Right ventricle myocardium inferior (tissue), 1 donor: ENCODE data around the gene LSM3. TPM values are rescaled to one million over a fixed set of nuclear protein-coding genes. Genes with fewer than 3 reads are reported as not detected.

Experiments used
- ATAC-seq: fragments of 200-7000 bp; cut with Tn5 transposase; one replicate; pipeline ENCODE4 v1.9.1; 2020; ENCODE audit warnings: mild to moderate bottlenecking, moderate library complexity
- DNase-seq: peaks from one replicate; pipeline ENCODE4 v3.0.0; 2021; ENCODE audit errors: missing footprints
- intact Hi-C: fragments of 100-400 bp; cut with DNase I; formaldehyde crosslinking; loops from one replicate; pipeline ENCODE4 v1.11.0; 2022
- total RNA-seq: library from RNA; stranded (reverse); fragmentation: NEBNext Ultra II Directional; extraction: Animal tissue kit (Norgen Biotek cat#: 25700); gene quantifications from one replicate; pipeline ENCODE4 v1.2.1, GENCODE V29; 2021
- donor health status: DM: no; HTN: yes; CAD: no; lungs with severe emphysema.

The LSM3 gene
- total RNA-seq, 1 donor from 2014 or later: 17.2 TPM

DNA sequence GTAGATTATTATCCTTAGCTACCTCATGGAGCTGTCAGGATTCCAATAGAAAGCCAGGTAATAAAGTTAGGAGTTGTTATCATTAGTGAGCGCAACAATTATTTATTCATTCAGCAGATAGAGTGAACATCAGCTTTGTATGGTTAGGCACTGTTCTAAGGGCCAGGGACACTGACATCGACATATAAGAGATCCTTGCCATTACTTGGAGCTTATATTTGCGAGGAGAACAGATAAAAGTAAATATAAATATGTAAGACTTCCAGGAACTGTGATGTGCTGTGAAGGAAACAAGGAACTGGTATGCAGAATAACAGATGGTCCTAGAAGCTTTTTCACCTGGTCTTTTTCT lies 473 bp downstream of the LSM3 start:
- DNase-seq (no peak), ATAC-seq (no peak)
- intact Hi-C loops: loop anchor here (10.0 kb wide), 1 partner anchor 284 kb away; no protein-coding TSS in a partner anchor

DNA sequence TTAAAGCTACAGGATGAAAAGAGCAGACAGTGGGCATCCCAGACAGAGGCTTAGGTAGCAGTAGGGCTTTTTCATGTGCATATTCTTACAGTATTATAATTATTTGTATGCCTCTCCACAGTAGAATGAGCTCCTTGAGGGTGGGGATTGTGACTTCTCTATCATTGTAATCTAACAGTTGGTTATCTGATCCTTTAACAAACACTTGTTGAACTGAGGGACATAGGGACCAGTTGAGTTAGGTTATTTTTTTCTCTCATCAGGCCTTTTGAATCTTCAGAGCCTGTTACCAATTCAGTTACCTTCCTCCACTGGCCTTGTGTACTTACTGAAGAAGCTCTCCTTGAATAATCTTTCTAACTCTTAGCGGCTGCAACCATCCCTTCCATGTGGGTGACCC lies 1.2 kb downstream of the LSM3 start:
- no peak for DNase-seq
- intact Hi-C loops: loop anchor here (10.0 kb wide), 1 partner anchor 285 kb away; no protein-coding TSS in a partner anchor
- no peak for ATAC-seq

DNA sequence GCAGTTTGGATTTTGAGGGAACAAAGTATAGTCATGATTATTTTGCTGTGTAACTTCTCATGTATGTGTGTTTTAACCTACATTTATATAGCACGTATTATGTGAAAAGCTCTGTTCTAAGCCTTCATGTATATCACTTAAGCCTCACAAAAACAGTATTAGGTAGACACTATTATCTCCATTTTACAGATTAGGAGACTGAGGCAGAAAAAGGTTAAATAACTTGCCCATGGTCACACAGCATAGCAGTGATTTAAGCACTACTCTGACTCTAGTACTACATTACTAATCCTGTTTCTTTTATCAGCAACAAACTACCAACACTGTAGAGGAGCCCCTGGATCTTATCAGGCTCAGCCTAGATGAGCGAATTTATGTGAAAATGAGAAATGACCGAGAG lies 2.6 kb downstream of the LSM3 start:
- ATAC-seq (no peak), DNase-seq (no peak)
- intact Hi-C loops: no loop called here

DNA sequence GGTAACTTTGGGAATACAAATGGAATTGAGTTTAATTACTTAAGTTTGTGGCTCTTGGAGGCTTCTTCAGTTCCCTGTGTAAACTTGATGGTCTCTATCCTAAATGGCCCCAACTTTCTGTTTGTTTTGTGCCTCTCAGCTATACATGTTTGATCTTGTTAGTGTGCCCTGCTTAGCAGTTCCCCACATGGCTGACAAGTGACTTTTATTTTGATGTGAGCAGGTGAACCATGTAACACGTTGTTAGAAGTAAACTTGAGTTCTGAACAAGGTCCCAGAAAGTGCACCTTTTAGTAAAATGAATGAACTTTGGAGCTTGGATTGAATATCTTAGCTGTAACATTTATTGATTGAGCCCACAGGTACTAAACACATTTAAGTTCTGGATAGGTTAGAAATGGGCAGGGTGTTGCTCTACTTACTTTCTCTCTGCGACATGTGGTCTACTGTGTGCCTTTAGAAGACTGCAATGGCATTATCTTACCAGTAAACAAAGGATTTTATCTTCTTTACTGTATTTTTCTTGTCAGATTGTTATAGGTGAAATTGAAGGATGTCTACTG lies 4.5 kb downstream of the LSM3 start:
- intact Hi-C loops: no loop called here
- ATAC-seq: no peak
- no peak for DNase-seq

DNA sequence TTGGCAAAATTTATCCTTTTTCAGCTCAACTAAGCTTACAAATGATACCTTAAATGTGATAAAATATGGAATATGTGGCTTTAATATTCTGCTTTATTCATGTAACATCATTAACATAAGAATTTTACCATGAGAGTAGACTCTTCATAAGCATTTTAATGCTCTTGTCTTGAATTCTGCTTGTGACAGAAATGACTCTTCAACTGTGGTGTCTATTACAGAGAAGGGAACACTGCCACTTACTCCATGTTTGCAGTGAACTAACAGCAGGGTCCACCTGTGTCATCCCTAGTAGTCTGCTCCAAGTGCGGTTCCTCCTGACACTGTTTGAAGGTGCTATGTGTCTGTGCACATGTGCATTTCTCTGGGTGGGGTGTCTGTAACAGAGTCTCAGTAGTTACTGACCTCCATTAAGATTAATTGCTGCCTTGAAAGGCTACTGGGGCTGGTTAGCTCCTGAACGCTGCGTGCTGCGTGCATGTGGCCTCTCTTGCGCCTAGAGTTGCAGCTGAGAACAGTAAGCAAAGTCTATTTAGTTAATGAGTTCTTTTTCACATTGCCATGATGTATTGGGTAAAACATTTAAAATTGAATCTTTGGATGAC lies 8.3 kb downstream of the LSM3 start:
- DNase-seq (no peak), ATAC-seq (no peak)
- intact Hi-C loops: no loop called here

DNA sequence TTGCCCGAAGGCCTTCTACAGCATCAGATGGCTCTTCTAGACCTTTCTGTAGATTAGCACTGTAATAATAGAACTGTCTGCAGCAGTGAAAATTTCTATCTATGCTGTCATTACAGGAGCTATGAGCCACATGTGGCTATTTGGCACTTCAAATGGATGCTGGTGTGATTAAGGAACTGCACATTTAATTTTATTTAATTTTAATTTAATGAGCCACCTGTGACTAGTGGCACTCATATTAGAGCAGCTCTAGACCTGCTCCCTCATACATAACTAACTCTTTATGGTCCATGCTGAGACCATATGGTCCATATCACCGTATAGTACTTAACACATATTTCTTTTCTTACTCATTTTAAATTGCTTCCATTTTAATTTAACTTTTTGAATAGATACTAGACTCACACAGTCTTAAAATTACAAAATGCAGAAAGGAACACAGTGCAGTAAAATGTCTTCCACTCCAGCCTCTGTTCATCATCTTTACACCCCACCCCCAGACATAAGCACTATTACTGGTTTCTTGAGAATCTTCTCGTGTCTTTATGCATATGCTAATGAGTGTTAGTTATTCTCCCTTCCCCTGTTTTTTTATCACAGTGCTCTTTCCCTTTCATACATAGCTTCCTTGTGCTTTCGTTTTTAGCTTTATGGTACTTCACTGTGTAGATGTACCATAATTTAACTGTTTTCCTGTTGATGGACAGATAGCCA lies 9.6 kb downstream of the LSM3 start:
- no peak for DNase-seq
- no peak for ATAC-seq
- intact Hi-C loops: no loop called here

DNA sequence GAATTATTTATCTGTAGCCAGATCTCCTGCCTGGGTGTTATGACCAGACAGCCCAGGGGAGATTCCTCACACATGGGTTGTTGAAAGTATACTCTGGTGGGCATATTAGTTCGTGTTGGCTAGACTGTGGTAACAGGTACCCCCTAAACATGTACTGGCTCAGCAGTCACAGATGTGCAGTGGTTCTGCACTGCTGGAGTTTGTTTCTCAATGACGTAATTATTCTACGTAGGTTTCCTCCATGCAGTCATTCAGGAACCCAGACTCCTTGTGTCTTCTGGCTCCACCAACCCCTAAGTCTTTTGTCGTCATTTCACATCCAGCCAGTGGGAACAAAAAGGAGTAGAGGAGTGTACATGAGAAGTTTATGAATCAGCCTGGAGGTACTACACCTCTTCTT lies 16.2 kb downstream of the LSM3 start:
- intact Hi-C loops: no loop called here
- DNase-seq (no peak), ATAC-seq (no peak)

DNA sequence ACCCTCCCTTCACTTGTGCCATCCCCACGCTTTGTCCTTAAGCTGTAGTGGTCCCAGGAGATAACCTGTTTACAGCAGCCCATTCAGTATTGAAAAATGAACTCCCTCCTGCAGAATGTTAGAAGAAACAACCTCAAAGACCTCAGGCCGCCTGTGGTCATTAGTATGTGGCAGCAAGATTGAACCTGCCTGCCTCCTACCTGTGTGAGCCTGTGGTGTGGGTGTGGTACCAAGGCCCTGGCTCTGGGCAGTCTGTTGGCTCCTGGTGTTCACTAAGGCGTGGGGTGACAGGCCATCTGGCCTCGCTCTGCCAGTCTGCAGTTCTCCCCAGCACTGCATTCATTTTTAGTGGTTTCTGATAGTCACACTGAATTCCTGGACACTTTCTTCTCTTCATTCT lies 21.0 kb downstream of the LSM3 start:
- intact Hi-C loops: loop anchor here (5.0 kb wide), 1 partner anchor 348 kb away; no protein-coding TSS in a partner anchor

DNA sequence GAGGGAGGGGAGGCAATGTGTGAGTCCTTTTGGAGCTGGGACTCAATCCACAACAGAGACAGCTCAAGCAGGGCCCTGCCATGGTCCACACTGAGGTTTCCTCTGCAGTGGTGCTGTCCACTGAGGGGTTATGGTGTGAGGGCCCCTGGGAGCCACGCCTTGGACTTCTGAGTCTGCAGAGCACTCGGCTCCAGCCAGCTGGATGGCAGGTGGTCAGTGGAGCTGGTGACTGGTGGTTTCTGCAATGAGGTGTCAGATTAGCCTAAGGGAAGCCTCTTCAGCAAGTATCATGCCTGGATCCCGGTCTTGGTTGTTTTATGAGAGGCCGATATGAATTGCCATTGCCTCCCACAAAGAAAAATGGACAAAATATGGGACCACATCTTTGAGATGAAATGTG lies 21.7 kb downstream of the LSM3 start:
- intact Hi-C loops: loop anchor here (5.0 kb wide), 1 partner anchor 347 kb away; no protein-coding TSS in a partner anchor
- ATAC-seq: no peak

More for the DNA sequence above, 21.0 kb downstream of the LSM3 start:
- DNase-seq: no peak
- ATAC-seq: no peak

DNA sequence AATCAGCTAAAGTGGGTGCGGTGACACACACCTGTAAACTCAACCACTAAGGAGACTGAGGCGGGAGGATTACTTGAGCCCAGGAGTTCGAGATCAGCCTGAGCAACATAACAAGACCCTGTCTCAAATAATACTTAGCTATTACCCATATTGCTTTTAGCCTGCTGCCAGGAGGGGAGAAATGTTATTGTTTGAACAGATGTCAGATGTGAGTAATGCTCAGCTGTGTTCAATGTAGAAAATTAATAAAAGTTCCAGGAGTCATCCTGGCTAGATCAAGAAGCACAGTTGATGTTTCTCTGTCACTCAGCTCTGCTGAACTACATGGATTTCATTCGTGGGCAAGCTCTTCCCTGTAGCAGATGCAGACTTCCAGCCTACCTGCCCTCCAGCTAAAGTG lies 22.2 kb downstream of the LSM3 start:
- ATAC-seq: no peak
- intact Hi-C loops: loop anchor here (5.0 kb wide), 1 partner anchor 346 kb away; no protein-coding TSS in a partner anchor

More for the DNA sequence above, 21.7 kb downstream of the LSM3 start:
- DNase-seq: no peak

DNA sequence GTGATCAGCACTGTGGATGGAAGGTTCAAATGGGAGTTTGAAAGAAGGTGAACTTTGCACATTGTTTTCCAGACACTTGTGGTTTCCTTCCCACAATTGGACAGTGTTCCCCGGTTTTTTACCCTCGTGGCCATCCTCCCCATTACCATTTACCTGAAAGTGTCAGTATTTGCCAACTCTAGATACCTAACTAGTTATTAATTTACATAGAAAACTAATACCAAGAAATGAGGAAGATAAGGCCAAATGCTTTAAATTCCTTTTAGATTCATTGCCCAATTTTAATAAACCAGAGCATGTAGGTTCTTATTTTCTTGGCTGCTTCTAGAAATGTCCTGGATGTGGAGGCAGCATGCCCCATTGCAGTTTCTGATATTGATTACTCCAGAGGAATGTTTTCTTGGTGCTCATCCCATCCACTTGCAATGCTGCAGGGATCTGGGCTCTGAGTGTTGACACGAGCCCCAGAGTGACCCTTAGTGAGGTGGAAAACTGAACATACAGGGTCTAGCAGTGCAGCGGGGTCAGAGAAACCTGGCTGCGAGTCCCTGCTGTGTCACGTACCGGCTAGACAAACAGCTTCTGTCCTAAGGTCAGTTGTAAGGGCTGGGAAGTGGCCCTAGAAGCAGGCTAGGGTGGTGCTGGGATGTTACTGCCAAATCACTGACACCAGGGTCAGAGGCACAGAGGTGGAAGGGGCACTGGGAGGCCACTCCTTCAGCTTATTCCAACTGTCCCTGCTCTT lies 23.5 kb downstream of the LSM3 start:
- DNase-seq (no peak), ATAC-seq (no peak)
- intact Hi-C loops: loop anchor here (5.0 kb wide), 1 partner anchor 345 kb away; no protein-coding TSS in a partner anchor

More for the DNA sequence above, 22.2 kb downstream of the LSM3 start:
- DNase-seq: no peak

DNA sequence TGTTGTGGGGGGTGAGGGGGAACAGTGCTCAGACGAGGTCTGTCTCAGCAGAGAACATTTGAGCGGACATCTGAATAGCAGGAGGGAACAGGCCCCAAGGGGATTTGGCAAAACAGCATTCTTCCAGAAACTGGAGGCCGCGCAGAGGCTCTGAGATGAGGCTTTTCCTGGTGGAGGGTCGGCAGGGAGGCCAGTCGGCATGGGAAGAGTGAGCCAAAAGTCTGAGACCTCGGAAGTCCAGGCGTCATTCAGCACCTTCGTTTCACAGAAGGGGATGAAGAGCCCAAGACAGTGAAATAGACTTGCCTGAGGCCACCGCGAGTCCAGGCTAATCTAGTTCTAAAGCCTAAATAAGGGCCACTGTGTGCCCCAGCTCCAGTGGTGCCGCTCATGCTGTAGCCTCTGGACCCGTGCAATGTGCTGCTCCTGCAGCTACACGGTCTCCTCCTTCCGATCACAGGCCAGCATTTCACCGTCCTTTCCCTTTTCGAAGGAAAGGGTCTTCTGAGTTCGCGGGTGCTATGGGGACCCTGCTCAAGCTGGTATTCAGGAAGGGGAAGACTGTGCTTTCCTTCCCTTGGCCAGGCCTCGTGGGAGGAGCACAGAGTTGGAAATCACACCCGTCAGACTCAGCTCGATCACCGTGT lies 24.4 kb downstream of the LSM3 start:
- intact Hi-C loops: loop anchor here (1.0 to 5.0 kb wide), 2 partner anchors 265 to 344 kb away; no protein-coding TSS in a partner anchor
- DNase-seq: no peak
- ATAC-seq: no peak

DNA sequence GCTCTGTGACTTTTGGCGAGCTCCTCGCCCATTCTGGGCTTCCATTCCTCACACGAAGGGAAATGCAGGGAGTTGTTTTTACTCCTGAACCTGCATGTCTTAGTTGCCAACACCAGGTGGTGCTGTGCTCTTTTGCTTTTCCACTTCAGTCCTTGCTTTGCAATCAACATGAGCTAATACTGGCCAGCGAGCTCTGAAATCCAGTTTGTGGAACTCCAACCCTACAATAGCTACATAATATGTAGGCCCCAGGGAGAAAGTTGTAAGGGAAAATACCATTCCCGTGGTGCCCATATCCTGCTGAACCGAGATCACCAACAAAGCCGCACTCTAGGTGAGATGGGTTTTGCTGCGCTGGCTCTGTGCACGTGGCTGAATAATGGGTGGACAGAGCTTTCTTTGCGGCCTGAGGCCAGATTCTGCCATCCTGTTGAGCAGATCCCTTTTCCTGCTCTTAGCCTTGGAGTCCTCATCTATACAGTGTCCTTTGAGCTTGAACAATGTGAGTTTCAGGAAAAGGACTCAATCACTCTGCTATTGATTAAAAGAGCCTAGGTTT lies 25.0 kb downstream of the LSM3 start:
- ATAC-seq (peak; percentile 72), DNase-seq (no peak)
- intact Hi-C loops: loop anchor here (1.0 to 5.0 kb wide), 3 partner anchors 57 to 344 kb away; no protein-coding TSS in a partner anchor

DNA sequence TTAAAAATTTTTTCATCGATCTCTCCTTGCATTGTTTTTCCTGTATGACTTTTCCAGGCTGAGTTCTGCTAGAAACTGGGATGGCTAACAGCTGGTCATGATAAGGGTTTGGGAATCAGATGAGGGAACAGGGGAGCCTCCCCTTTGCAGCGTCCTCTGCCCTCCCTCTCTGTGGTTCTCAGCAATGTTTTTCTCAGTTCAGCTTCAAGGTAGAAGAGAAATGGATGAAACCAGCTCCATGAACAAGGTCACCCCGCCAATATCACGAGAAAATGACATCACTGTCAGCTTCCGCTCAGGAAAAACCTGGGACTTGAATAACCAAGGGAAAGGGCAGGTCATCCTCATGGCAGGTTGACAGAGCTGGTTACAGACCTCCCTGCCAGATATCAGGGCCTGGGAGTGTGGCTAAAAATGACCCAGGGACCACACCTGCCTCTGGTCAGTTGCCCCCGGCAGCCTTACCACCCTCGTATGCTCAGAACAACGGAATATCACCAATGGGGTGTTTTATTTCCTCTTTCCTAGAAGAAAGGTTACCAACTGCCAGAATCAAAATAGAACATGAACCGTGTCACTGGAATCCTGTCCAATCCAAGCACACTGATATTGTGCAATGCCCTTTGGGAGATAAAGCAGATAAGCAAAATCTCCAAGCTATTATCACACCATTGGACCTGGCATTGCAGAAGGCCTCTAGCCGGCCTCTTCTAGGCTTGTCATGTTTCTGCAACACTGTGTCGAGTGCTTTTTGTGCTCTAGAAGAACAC lies 26.1 kb downstream of the LSM3 start:
- intact Hi-C loops: loop anchor here (2.0 to 5.0 kb wide), 2 partner anchors 56 to 343 kb away; no protein-coding TSS in a partner anchor
- peak; percentile 90 for ATAC-seq
- no peak for DNase-seq

DNA sequence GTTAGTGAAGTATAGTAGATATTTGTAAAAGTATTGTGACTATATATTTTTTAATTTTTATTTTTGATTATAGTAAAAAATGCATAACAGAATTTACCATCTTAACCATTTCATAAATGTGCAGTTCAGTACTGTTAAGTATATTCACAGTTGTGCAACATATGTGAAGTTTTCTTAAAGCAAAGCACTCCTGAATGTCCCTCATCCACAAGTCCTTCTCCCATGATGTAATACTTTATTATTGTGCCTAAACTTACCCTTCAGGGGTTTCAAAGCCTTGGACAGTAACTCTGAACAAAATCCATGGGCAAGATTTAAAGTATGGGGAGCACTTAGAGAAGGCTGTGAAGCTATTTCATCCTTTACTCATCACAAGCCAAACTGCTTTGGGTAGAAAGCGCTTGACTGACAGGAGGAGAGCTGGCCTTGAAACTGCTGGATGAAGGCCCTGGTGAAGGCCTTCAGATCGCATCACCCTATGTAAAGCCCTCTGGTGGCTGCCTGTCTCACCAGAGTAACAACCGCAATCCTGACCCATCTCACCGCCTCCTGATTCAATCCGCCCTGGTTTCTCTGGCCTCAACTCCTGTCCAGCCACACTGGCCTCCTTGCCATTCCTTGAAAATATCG lies 28.0 kb downstream of the LSM3 start:
- intact Hi-C loops: no loop called here
- ATAC-seq (no peak), DNase-seq (no peak)

DNA sequence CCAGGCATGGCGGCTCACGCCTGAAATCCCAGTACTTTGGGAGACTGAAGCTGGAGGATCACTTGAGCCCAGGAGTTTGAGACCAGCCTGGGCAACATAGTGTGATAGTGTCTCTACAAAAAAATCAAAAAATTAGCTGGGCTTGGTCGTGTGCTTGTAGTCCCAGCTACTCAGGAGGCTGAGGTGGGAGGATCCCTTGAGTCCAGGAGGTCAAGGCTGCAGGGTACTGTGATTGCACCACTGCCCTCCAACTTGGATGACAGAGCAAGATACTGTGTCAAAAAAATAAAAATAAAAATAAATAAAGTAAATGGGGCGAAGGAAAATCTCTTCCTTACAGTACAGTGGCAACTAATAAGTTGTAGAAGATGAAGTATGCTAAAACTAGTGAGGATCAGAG lies 29.6 kb downstream of the LSM3 start:
- DNase-seq (no peak), ATAC-seq (no peak)
- intact Hi-C loops: no loop called here

DNA sequence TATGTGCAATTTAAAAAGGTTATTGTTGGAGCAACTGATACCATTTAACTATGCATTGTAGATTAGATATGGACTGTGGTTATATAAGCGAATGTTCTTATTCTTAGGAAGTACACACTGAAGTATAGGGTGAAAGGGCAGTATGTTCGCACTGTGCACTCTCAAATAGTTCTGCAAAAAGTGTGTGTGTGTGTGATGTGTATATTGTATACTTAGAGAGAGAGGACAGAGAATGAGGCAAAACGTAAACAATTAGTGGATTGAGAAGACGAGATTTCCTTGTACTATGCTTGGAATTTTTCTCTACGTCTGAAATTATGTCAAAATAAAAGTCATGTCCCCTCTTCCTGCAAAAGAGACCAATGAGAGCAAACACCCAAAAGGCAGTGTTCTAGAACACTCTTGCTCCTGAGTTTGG lies 30.4 kb downstream of the LSM3 start:
- ATAC-seq: no peak
- no peak for DNase-seq
- intact Hi-C loops: no loop called here
